H1 (cell line): Measurements from ENCODE around the gene PRSS16. TPM values are rescaled to one million over a fixed set of nuclear protein-coding genes. Genes with fewer than 3 reads are reported as not detected.

Experiments used
- RFX5 ChIP-seq: IDR thresholded peaks from 2 replicates; pipeline ENCODE4 v1.6.1; 2011; ENCODE audit warnings: low read depth, low read length, improper control_type of control experiment, borderline replicate concordance
- polyA plus RNA-seq, 7 experiments: library from polyadenylated mRNA; depleted of rRNA in 3 of 7; stranded (reverse) in 5 of 7; unstranded in 2 of 7; fragments of >200 nt in 5 of 7; fragments of 200-250 nt in 2 of 7; gene quantifications; 1 replicate in 5 of 7; 2 replicates in 1 of 7; 4 replicates in 1 of 7; pipeline versions ENCODE4 v1.2.1 to v1.2.3, GENCODE V29; 2011 to 2013; ENCODE audit warnings: missing spikeins in 2 of 7, mixed read lengths in 2 of 7
- total RNA-seq: library from RNA; stranded (reverse); fragmentation: NEBNext Ultra II Directional; extraction: Animal tissue kit (Norgen Biotek cat#: 25700); gene quantifications from 2 replicates; pipeline ENCODE4 v1.2.1, GENCODE V29; 2021

The PRSS16 gene
- total and polyA plus RNA-seq, 2 of the 8 experiments (the other 6 are each of a cell fraction or from before 2014, with no cell fraction given), result 20.2 to 38.9 TPM

- TF ChIP-seq RFX5, result no peak
- TF ChIP-seq, all 59 proteins: peak for 0
Observed at GRCh38 chr6:27239258-27239657, 8.2 kb upstream of the PRSS16 start (continued).
